BJ (cell line): ENCODE data around the gene RASAL1. TPM values are rescaled to one million over a fixed set of nuclear protein-coding genes. Genes with fewer than 3 reads are reported as not detected.

Source experiments
- CTCF ChIA-PET: fragments of 350-600 bp; formaldehyde crosslinking; extraction: SDS; loops from one replicate; lab custom pipeline; 2021; ENCODE audit warnings: antibody characterized with exemption, inconsistent platforms; lab: Yijun Ruan, JAX
- POLR2A ChIA-PET: fragments of 300-600 bp; sonication (Branson Sonifier 250); formaldehyde crosslinking; extraction: SDS; loops from one replicate; lab custom pipeline; 2021; ENCODE audit warnings: antibody characterized with exemption; lab: Charles Lee
- DNase-seq: peaks from one replicate; pipeline ENCODE4 v3.0.0-alpha.2; 2011; ENCODE audit warnings: low read depth
- H3K27me3 ChIP-seq: 2 replicates; pipeline ENCODE4 v1.6.0; 2011; ENCODE audit warnings: low read length; ENCODE audit not compliant: control insufficient read depth, insufficient read depth
- H3K36me3 ChIP-seq: 2 replicates; pipeline ENCODE4 v1.5.1; 2011; ENCODE audit warnings: low read length; ENCODE audit not compliant: control insufficient read depth, insufficient read depth
- H3K4me3 ChIP-seq: 2 replicates; pipeline ENCODE4 v1.5.1; 2011; ENCODE audit warnings: low read depth, mild to moderate bottlenecking, control low read depth, low read length
- CTCF ChIP-seq: IDR thresholded peaks from 2 replicates; pipeline ENCODE4 v1.5.1; 2011; ENCODE audit warnings: low read depth, mild to moderate bottlenecking, control low read depth, inconsistent platforms, low read length, moderate library complexity; ENCODE audit not compliant: insufficient read depth
- polyA plus RNA-seq: library from polyadenylated mRNA; depleted of rRNA; stranded (reverse); fragments of >200 nt; gene quantifications from 2 replicates; pipeline ENCODE4 v1.2.3, GENCODE V29; 2011

The RASAL1 gene
- polyA plus RNA-seq, 1 experiment: not detected

GRCh38 chr12:113172185-113172584 is 36.6 kb upstream of the RASAL1 start:
- CTCF ChIA-PET: interaction anchor here (0.5 to 4.1 kb wide), 7 partner anchors 10 to 193 kb away, joined by 3 to 31 read pairs (median 4); no protein-coding TSS in a partner anchor
- Histone ChIP-seq H3K27me3 (no peaks in the 10 kb centered on the region), H3K4me3 (no peak overlapping the region), H3K36me3 (peaks cover 44% of the 10 kb centered on the region)
- no peak for DNase-seq
- POLR2A ChIA-PET: no interaction called here
- TF ChIP-seq CTCF: no peak

- ChIA-PET POLR2A (no interaction called here), CTCF (interaction anchor here (1.0 to 4.1 kb wide), 4 partner anchors 10 to 178 kb away, joined by 4 to 31 read pairs (median 18); no protein-coding TSS in a partner anchor)
- Histone ChIP-seq H3K27me3 (no peaks in the 10 kb centered on the region), H3K36me3 (peaks cover 38% of the 10 kb centered on the region), H3K4me3 (no peak overlapping the region)
- TF ChIP-seq CTCF: no peak
- no peak for DNase-seq
Measured at GRCh38 chr12:113171543-113171942, 36.0 kb upstream of the RASAL1 start.

GRCh38 chr12:113170926-113171325 is 35.4 kb upstream of the RASAL1 start:
- no peak overlapping the region for H3K4me3 ChIP-seq
- ChIA-PET POLR2A (no interaction called here), CTCF (interaction anchor here (2.1 to 4.1 kb wide), 2 partner anchors 9 to 122 kb away, joined by 10 to 27 read pairs; no protein-coding TSS in a partner anchor)
- H3K36me3 ChIP-seq: peaks cover 38% of the 10 kb centered on the region
- DNase-seq: no peak
- TF ChIP-seq CTCF: no peak
- no peaks in the 10 kb centered on the region for H3K27me3 ChIP-seq

GRCh38 chr12:113170457-113170856 is 34.9 kb upstream of the RASAL1 start:
- Histone ChIP-seq H3K27me3 (no peaks in the 10 kb centered on the region), H3K4me3 (no peak overlapping the region), H3K36me3 (peaks cover 43% of the 10 kb centered on the region)
- ChIA-PET POLR2A (no interaction called here), CTCF (interaction anchor here (0.7 to 2.1 kb wide), 3 partner anchors 71 to 163 kb away, joined by 3 to 10 read pairs (median 3); no protein-coding TSS in a partner anchor)
- DNase-seq: no peak
- TF ChIP-seq CTCF: no peak

GRCh38 chr12:113169697-113170096 is 34.1 kb upstream of the RASAL1 start:
- peaks cover 46% of the 10 kb centered on the region for H3K36me3 ChIP-seq
- H3K27me3 ChIP-seq: no peaks in the 10 kb centered on the region
- H3K4me3 ChIP-seq: no peak overlapping the region
- TF ChIP-seq CTCF: no peak
- CTCF ChIA-PET: interaction anchor here (0.7 to 1.4 kb wide), 3 partner anchors 71 to 177 kb away, joined by 3 read pairs; no protein-coding TSS in a partner anchor
- POLR2A ChIA-PET: no interaction called here
- DNase-seq: no peak
